Neuronal stem cell (in vitro differentiated cells): ENCODE data around the gene DPP6.

ENCODE experiments used
- DNase-seq: peaks from one replicate; pipeline ENCODE4 v3.0.0-alpha.2; 2013; ENCODE audit warnings: low spot score
- H2AFZ ChIP-seq: one replicate; pipeline ENCODE4 v1.6.1; 2013; ENCODE audit warnings: mild to moderate bottlenecking, low read length, inconsistent platforms
- H2AK5ac ChIP-seq: 2 replicates; pipeline ENCODE4 v1.6.1; 2013; ENCODE audit warnings: low read depth, mild to moderate bottlenecking, inconsistent platforms, low read length, moderate library complexity, mixed read lengths
- H2BK120ac ChIP-seq: 2 replicates; pipeline ENCODE4 v1.6.1; 2013; ENCODE audit warnings: low read depth, mild to moderate bottlenecking, inconsistent platforms, low read length, moderate library complexity, mixed read lengths
- H2BK12ac ChIP-seq: one replicate; pipeline ENCODE4 v1.6.1; 2013; ENCODE audit warnings: low read length, inconsistent platforms
- H2BK15ac ChIP-seq: 2 replicates; pipeline ENCODE4 v1.6.1; 2013; ENCODE audit warnings: mild to moderate bottlenecking, low read length, inconsistent platforms, mixed read lengths
- H2BK5ac ChIP-seq: one replicate; pipeline ENCODE4 v1.6.1; 2013; ENCODE audit warnings: inconsistent platforms, mild to moderate bottlenecking, low read length, moderate library complexity
- H3K14ac ChIP-seq: one replicate; pipeline ENCODE4 v1.6.1; 2013; ENCODE audit warnings: low read length, inconsistent platforms
- H3K18ac ChIP-seq: 2 replicates; pipeline ENCODE4 v1.6.1; 2013; ENCODE audit warnings: low read length, inconsistent platforms
- H3K23ac ChIP-seq: 2 replicates; pipeline ENCODE4 v1.6.1; 2013; ENCODE audit warnings: low read depth, mild to moderate bottlenecking, mixed read lengths, low read length, inconsistent platforms; ENCODE audit not compliant: poor library complexity
- H3K27ac ChIP-seq: replicated peaks from 3 replicates; pipeline ENCODE4 v1.5.1; 2013; ENCODE audit warnings: low read length, inconsistent platforms
- H3K27me3 ChIP-seq, 3 experiments: 2 replicates each; pipeline ENCODE4 v1.6.1; 2013; ENCODE audit warnings: low read length in 3 of 3, mild to moderate bottlenecking in 2 of 3, inconsistent platforms in 1 of 3, low read depth in 1 of 3, mixed read lengths in 1 of 3, moderate library complexity in 1 of 3; ENCODE audit not compliant: control insufficient read depth in 3 of 3, insufficient read depth in 3 of 3
- H3K36me3 ChIP-seq, 2 donors: replicated peaks in 1 of 2; 2 replicates each; pipeline ENCODE4 v1.6.1; 2013; ENCODE audit warnings: low read length in 2 of 2; ENCODE audit not compliant: control insufficient read depth in 2 of 2, insufficient read depth in 2 of 2
- H3K4ac ChIP-seq: 2 replicates; pipeline ENCODE4 v1.6.1; 2013; ENCODE audit warnings: inconsistent platforms, mild to moderate bottlenecking, low read length, moderate library complexity
- H3K4me1 ChIP-seq, 2 donors: 1 replicate in 1 of 2; 2 replicates in 1 of 2; pipeline ENCODE4 v1.6.1; 2013; ENCODE audit warnings: low read length in 2 of 2, low read depth in 1 of 2; ENCODE audit not compliant: control insufficient read depth in 2 of 2, insufficient read depth in 1 of 2
- H3K4me2 ChIP-seq: one replicate; pipeline ENCODE4 v1.6.1; 2013; ENCODE audit warnings: mild to moderate bottlenecking, low read length, inconsistent platforms; ENCODE audit not compliant: insufficient read depth, poor library complexity, severe bottlenecking
- H3K4me3 ChIP-seq, 2 donors: 2 replicates each; pipeline ENCODE4 v1.5.1; 2013; ENCODE audit warnings: low read length in 2 of 2, mild to moderate bottlenecking in 2 of 2, inconsistent platforms in 1 of 2, moderate library complexity in 1 of 2
- H3K79me1 ChIP-seq: one replicate; pipeline ENCODE4 v1.6.1; 2013; ENCODE audit warnings: low read depth, mild to moderate bottlenecking, inconsistent platforms, low read length, moderate library complexity
- H3K9ac ChIP-seq: one replicate; pipeline ENCODE4 v1.6.1; 2013; ENCODE audit warnings: mild to moderate bottlenecking, low read depth, low read length, inconsistent platforms; ENCODE audit not compliant: poor library complexity
- H3K9me3 ChIP-seq, 2 donors: replicated peaks in 1 of 2; 2 replicates each; pipeline versions ENCODE3 to v1.6.1; 2013; ENCODE audit warnings: low read length in 2 of 2, mild to moderate bottlenecking in 2 of 2, inconsistent platforms in 1 of 2, low read depth in 1 of 2, mixed read lengths in 1 of 2, moderate library complexity in 1 of 2; ENCODE audit not compliant: control insufficient read depth in 2 of 2, insufficient read depth in 1 of 2
- H4K8ac ChIP-seq: one replicate; pipeline ENCODE4 v1.6.1; 2013; ENCODE audit warnings: low read depth, mild to moderate bottlenecking, inconsistent platforms, low read length, moderate library complexity
- H4K91ac ChIP-seq: one replicate; pipeline ENCODE4 v1.6.1; 2013; ENCODE audit warnings: low read length, low read depth, mild to moderate bottlenecking, inconsistent platforms; ENCODE audit not compliant: poor library complexity
- WGBS, 2 donors: extraction: QIAGEN DNeasy Blood & Tissue Kit; methylation state at CpG; one replicate each; pipeline ENCODE4 v1.1.7; 2013; ENCODE audit warnings: missing lambda C conversion rate in 2 of 2, mixed read lengths in 1 of 2; ENCODE audit not compliant: insufficient read length in 2 of 2, insufficient replicate concordance in 1 of 2; ENCODE audit errors: extremely low coverage in 2 of 2; 5-methylcytosine and 5-hydroxymethylcytosine counted together

Gene DPP6

DNA sequence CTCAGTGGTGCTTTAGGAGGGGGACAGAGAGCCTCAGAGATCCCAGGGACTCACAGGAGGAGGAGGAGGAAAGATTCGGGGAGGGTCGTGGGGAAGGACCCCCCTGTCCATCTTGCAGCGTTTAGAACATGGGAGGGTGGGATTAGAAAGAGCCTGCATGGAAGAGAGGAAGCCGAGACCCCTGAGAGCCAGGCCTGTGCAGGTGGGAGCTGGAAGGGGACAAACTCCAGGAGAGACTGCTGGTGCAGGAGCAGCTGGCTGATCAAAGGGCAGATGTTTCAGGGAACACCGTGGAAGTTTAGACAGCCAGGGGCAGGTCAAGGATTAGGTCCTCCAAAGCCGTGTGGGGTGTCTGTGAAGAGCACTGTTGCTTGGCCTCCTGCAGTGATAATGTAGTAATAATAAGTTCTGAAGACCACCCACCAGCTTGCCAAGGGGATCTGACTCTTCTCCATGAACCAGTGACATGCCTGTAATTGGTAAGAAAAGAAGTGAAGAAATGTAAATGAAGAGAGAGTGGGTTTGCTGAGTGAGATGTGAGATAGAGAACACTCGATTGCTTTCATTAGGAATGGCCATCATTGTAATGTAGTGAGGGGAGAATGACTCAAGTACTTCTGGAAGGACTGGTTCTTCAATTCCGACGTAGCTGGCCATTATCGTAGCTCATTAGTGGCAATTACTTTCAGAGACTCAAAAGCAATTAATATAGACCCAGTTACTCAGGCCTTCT is 525.1 kb downstream of the DPP6 start:
- Histone ChIP-seq H3K14ac (no peak overlapping the region), H2AFZ (no peak overlapping the region), H3K4me2 (no peak overlapping the region), H2BK12ac (no peak overlapping the region), H3K9ac (no peak overlapping the region), H4K8ac (no peak overlapping the region), H3K79me1 (peaks cover 5% of the 10 kb centered on the region), H2BK5ac (no peak overlapping the region), H3K4me3 (no peak overlapping the region), H3K36me3 (peaks cover 0 to 9% of the 10 kb centered on the region in 2 donors), H2AK5ac (no peak overlapping the region), H3K27me3 (peaks cover 0 to 9% (median 8%) of the 10 kb centered on the region in 3 experiments), H2BK15ac (no peak overlapping the region), H2BK120ac (no peak overlapping the region), H4K91ac (no peak overlapping the region), H3K4me1 (peaks cover 0 to 14% of the 10 kb centered on the region in 2 donors), H3K23ac (no peak overlapping the region), H3K18ac (no peak overlapping the region), H3K4ac (no peak overlapping the region), H3K27ac (no peak overlapping the region), H3K9me3 (peaks cover 0 to 16% of the 10 kb centered on the region in 2 donors)
- DNase-seq, result no peak
- WGBS, 2 donors, result 100% methylated on average over 1 of the region's 10 CpGs; no CpG with 5 or more reads in 1 of the 2 donors

- Histone ChIP-seq H3K23ac (no peak overlapping the region), H3K9me3 (peaks cover 0 to 16% of the 10 kb centered on the region in 2 donors), H3K79me1 (peaks cover 5% of the 10 kb centered on the region), H2AK5ac (no peak overlapping the region), H3K4ac (no peak overlapping the region), H3K27me3 (peaks cover 0 to 15% (median 8%) of the 10 kb centered on the region in 3 experiments), H3K4me3 (no peak overlapping the region), H2BK15ac (no peak overlapping the region), H3K18ac (no peak overlapping the region), H2AFZ (no peak overlapping the region), H2BK5ac (no peak overlapping the region), H2BK120ac (no peak overlapping the region), H4K8ac (no peak overlapping the region), H3K14ac (no peak overlapping the region), H3K27ac (no peak overlapping the region), H4K91ac (no peak overlapping the region), H3K4me2 (no peak overlapping the region), H3K4me1 (peaks cover 0 to 14% of the 10 kb centered on the region in 2 donors), H3K9ac (no peak overlapping the region), H3K36me3 (peaks cover 0 to 9% of the 10 kb centered on the region in 2 donors), H2BK12ac (no peak overlapping the region)
- no peak for DNase-seq
- no CpG with 5 or more reads among the region's 6 CpGs for WGBS, 2 donors
Measured at GRCh38 chr7:154578336-154578735, 526.1 kb downstream of the DPP6 start.

GRCh38 chr7:154579711-154580110 is 527.5 kb downstream of the DPP6 start:
- no peak overlapping the region for H4K91ac ChIP-seq
- H2BK120ac ChIP-seq, result no peak overlapping the region
- no peak overlapping the region for H3K14ac ChIP-seq
- H2BK12ac ChIP-seq, result no peak overlapping the region
- H3K79me1 ChIP-seq, result peaks cover 3% of the 10 kb centered on the region
- no peak overlapping the region for H2AK5ac ChIP-seq
- H3K23ac ChIP-seq, result no peak overlapping the region
- no peak overlapping the region for H3K4me2 ChIP-seq
- peaks cover 0 to 9% of the 10 kb centered on the region in 2 donors for H3K9me3 ChIP-seq
- no peak overlapping the region for H3K27ac ChIP-seq
- peaks cover 0 to 3% of the 10 kb centered on the region in 2 donors for H3K36me3 ChIP-seq
- no peak for DNase-seq
- H2BK15ac ChIP-seq, result no peak overlapping the region
- no peak overlapping the region for H2AFZ ChIP-seq
- no peak overlapping the region for H3K9ac ChIP-seq
- no peak overlapping the region for H3K4me3 ChIP-seq
- no peak overlapping the region for H2BK5ac ChIP-seq
- H3K4me1 ChIP-seq, result peaks cover 0 to 15% of the 10 kb centered on the region in 2 donors
- H3K27me3 ChIP-seq, result peaks cover 0 to 15% (median 3%) of the 10 kb centered on the region in 3 experiments
- WGBS, 2 donors, result no CpG with 5 or more reads among the region's 9 CpGs
- H4K8ac ChIP-seq, result no peak overlapping the region
- no peak overlapping the region for H3K18ac ChIP-seq
- no peak overlapping the region for H3K4ac ChIP-seq

DNA sequence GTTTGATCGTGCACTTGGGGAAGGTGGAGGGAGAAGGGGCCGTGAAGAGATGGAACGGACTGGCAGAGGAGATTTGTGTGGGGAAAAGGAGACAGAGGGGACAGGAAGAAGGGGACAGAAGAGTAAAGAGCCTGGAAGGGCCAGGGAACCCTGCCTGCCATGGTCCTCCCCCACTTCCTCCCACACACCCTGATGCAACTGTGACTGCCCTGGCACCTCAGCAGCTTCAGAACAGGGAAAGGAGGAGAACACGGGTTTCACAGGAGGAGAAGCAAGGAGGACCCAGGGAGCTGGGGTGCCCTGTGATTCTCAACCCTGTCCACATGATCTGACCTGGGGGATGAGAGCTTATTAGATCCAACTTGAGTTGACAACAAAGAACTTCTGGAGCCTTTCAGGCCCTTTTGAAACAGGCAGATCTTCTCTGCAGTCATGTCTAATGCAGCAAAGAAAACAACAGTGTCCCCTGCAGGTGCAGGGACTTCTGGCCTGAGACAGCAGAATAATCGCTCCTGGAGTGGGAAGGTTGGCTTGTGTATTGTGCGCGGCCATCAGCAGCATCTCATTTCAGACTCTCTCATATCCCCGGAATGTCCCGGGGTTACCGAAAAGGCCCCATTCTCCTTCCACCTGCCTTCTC is 529.2 kb downstream of the DPP6 start:
- no peak overlapping the region for H3K27ac ChIP-seq
- no peak overlapping the region for H3K9ac ChIP-seq
- no peak overlapping the region for H4K8ac ChIP-seq
- H3K79me1 ChIP-seq, result no peaks in the 10 kb centered on the region
- no peak overlapping the region for H3K4ac ChIP-seq
- H3K4me1 ChIP-seq, result peaks cover 0 to 12% of the 10 kb centered on the region in 2 donors
- no peaks in the 10 kb centered on the region for H3K9me3 ChIP-seq
- no peak for DNase-seq
- peaks cover 0 to 15% (median 0%) of the 10 kb centered on the region in 3 experiments for H3K27me3 ChIP-seq
- WGBS, 2 donors, result no CpG with 5 or more reads among the region's 10 CpGs
- no peak overlapping the region for H2BK15ac ChIP-seq
- H2AK5ac ChIP-seq, result peak overlapping the region; percentile 37
- no peak overlapping the region for H2AFZ ChIP-seq
- H3K36me3 ChIP-seq, result no peaks in the 10 kb centered on the region
- no peak overlapping the region for H3K4me3 ChIP-seq
- peak overlapping the region; percentile 16 for H3K18ac ChIP-seq
- H3K23ac ChIP-seq, result no peak overlapping the region
- H2BK5ac ChIP-seq, result no peak overlapping the region
- H4K91ac ChIP-seq, result no peak overlapping the region
- no peak overlapping the region for H2BK12ac ChIP-seq
- H2BK120ac ChIP-seq, result no peak overlapping the region
- no peak overlapping the region for H3K4me2 ChIP-seq
- H3K14ac ChIP-seq, result no peak overlapping the region
